Mononuclear cell (primary cell): ENCODE results near the gene NLRP4. TPM values are rescaled to one million over a fixed set of nuclear protein-coding genes. Genes with fewer than 3 reads are reported as not detected.
"Not testable (repeated sequence)": the region's sequence is repeated elsewhere in the genome, so short reads cannot be mapped to it uniquely, and the experiment has no call there.

Source experiments
- H3K27me3 ChIP-seq: 2 replicates; pipeline ENCODE4 v1.6.0; 2011; ENCODE audit warnings: low read length, control low read depth; ENCODE audit not compliant: insufficient read depth
- H3K4me1 ChIP-seq: 2 replicates; pipeline ENCODE4 v1.5.1; 2011; ENCODE audit warnings: mild to moderate bottlenecking, low read length, control low read depth; ENCODE audit not compliant: insufficient read depth
- H3K4me3 ChIP-seq: 2 replicates; pipeline ENCODE4 v1.5.1; 2011; ENCODE audit warnings: mild to moderate bottlenecking, low read length, moderate library complexity
- H3K9me3 ChIP-seq: 2 replicates; pipeline ENCODE4 v1.5.1; 2011; ENCODE audit warnings: low read depth, mild to moderate bottlenecking, control low read depth, low read length
- total RNA-seq: library from RNA; depleted of rRNA; stranded (reverse); fragments of >200 nt; gene quantifications from one replicate; pipeline ENCODE4 v1.2.3, GENCODE V29; 2012

The NLRP4 gene
- total RNA-seq, 1 donor: not detected

GRCh38 chr19:55913643-55914268 is 77.4 kb downstream of the NLRP4 start:
- no peak overlapping the region for H3K4me3 ChIP-seq
- no peaks in the 10 kb centered on the region for H3K27me3 ChIP-seq
- H3K9me3 ChIP-seq: peaks cover 16% of the 10 kb centered on the region

GRCh38 chr19:55923556-55923955 is 87.2 kb downstream of the NLRP4 start:
- peaks cover 21% of the 10 kb centered on the region for H3K9me3 ChIP-seq
- no peaks in the 10 kb centered on the region for H3K4me1 ChIP-seq
- H3K4me3 ChIP-seq: no peak overlapping the region
- H3K27me3 ChIP-seq: no peaks in the 10 kb centered on the region

More at GRCh38 chr19:55913643-55914268, 77.4 kb downstream of the NLRP4 start:
- H3K4me1 ChIP-seq: no peaks in the 10 kb centered on the region

GRCh38 chr19:55927991-55928390 is 91.7 kb downstream of the NLRP4 start:
- Histone ChIP-seq H3K27me3 (no peaks in the 10 kb centered on the region), H3K4me1 (no peaks in the 10 kb centered on the region), H3K4me3 (no peak overlapping the region), H3K9me3 (no peaks in the 10 kb centered on the region)

- H3K9me3 ChIP-seq, H3K4me1 ChIP-seq, H3K4me3 ChIP-seq, H3K27me3 ChIP-seq: not testable (repeated sequence)
These were observed 92.9 kb downstream of the NLRP4 start for GRCh38 chr19:55929258-55929657.

GRCh38 chr19:55930996-55931515 is 94.7 kb downstream of the NLRP4 start:
- H3K4me1 ChIP-seq: no peaks in the 10 kb centered on the region
- H3K9me3 ChIP-seq: no peaks in the 10 kb centered on the region
- no peak overlapping the region for H3K4me3 ChIP-seq
- H3K27me3 ChIP-seq: no peaks in the 10 kb centered on the region

Other genes with a start within 250 kb of the NLRP4 start
- gene FIZ1, start 237.0 kb upstream of the NLRP4 start, total RNA-seq: 2.2 TPM
- 9.6 TPM for gene ZNF524, start 236.3 kb upstream of the NLRP4 start, total RNA-seq
- gene ZNF865, start 230.9 kb upstream of the NLRP4 start, total RNA-seq: 3.3 TPM
- gene ZNF784, start 212.0 kb upstream of the NLRP4 start, total RNA-seq: 6.3 TPM
- gene ZNF580, start 195.5 kb upstream of the NLRP4 start, total RNA-seq: 14.4 TPM
- 19.0 TPM for gene ZNF581, start 192.9 kb upstream of the NLRP4 start, total RNA-seq
- 1.9 TPM for gene CCDC106, start 188.3 kb upstream of the NLRP4 start, total RNA-seq
- gene U2AF2, start 181.5 kb upstream of the NLRP4 start, total RNA-seq: 55.6 TPM
- gene EPN1, start 161.3 kb upstream of the NLRP4 start, total RNA-seq: 23.5 TPM
- not detected for gene NLRP9, start 98.1 kb upstream of the NLRP4 start, total RNA-seq
- not detected for gene RFPL4A, start 77.4 kb upstream of the NLRP4 start, total RNA-seq
- gene RFPL4AL1, start 67.4 kb upstream of the NLRP4 start, total RNA-seq: not detected
- gene NLRP11, start 4.5 kb upstream of the NLRP4 start, total RNA-seq: under 0.01 TPM
- gene NLRP13, start 95.8 kb downstream of the NLRP4 start, total RNA-seq: under 0.01 TPM
- gene NLRP8, start 111.3 kb downstream of the NLRP4 start, total RNA-seq: not detected
- gene NLRP5, start 150.2 kb downstream of the NLRP4 start, total RNA-seq: not detected